GM19467 (cell line): ENCODE measurements around the gene CDH13.

Experiments used
- ATAC-seq: cut with Tn5 transposase; IDR thresholded peaks from one replicate; pipeline ENCODE4 v1.9.1; 2021; ENCODE audit warnings: mild to moderate bottlenecking, moderate library complexity; ENCODE audit not compliant: unreplicated experiment

The CDH13 gene

GRCh38 chr16:83205896-83206295 is 579.1 kb downstream of the CDH13 start:
- no peak for ATAC-seq

DNA sequence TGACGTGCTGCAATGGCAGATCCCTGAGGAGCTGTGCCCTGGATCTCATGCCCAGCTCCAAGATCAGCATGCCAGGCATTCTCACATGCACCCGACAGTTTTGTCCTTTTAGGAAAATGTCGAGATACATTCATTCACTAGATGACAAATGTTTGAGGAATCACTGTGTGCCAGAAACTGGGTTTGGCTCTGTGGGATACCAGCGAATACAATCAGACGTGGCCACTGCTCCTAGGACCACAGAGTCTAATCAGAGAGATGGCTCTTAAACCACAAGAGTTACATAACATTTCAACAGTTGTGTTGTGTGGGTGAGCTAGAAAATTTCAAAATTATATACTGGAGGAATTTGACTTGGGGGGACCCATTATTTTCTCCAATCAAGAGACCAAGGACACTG is 579.7 kb downstream of the CDH13 start:
- no peak for ATAC-seq

- ATAC-seq = no peak
Measured at GRCh38 chr16:83211711-83212110, 584.9 kb downstream of the CDH13 start.

GRCh38 chr16:83212301-83212841 is 585.6 kb downstream of the CDH13 start:
- no peak for ATAC-seq

- ATAC-seq = no peak
Measured at GRCh38 chr16:83214671-83215070, 587.9 kb downstream of the CDH13 start.

- no peak for ATAC-seq
Measured at GRCh38 chr16:83215406-83216001, 588.7 kb downstream of the CDH13 start.

GRCh38 chr16:83219285-83219684 is 592.5 kb downstream of the CDH13 start:
- no peak for ATAC-seq

DNA sequence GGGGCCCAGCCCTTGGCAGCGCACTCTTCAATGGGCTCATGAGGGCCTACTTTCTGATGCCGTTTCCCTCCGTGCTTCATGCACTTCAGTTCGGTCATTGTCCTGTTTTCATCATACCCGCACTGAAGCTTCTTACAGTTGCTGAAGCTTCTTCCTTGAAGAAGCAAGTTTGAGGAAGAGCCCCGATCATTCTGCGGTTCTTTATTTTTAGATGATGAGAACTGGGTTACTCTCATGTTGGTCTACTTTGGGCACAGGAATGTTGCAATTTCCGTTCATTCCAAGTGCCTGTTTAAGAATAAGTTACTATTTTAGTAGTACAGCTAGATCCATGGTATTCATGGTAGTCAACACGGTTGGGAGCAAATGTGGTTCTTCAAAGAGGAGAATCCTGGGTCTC is 593.3 kb downstream of the CDH13 start:
- no peak for ATAC-seq

DNA sequence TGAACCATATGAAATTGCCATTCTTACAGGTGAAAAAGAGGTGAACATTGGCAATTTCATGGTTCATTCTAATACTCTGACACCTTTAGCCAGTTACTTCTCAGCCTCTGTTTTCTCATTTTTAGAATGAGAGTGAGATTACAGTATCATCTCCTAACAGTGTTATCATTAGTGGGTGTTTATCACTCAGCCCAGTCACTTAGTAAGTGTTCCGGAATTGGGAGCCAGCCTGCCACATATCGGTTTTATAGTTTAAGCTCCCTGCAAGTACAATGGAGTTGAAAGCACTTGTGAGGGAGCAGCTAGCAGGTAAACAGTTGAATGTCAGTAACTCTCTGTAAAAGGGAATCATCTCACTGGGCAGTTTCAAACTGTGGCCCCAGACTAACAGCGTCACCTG is 597.9 kb downstream of the CDH13 start:
- ATAC-seq = no peak

GRCh38 chr16:83227336-83227735 is 600.6 kb downstream of the CDH13 start:
- ATAC-seq = no peak

DNA sequence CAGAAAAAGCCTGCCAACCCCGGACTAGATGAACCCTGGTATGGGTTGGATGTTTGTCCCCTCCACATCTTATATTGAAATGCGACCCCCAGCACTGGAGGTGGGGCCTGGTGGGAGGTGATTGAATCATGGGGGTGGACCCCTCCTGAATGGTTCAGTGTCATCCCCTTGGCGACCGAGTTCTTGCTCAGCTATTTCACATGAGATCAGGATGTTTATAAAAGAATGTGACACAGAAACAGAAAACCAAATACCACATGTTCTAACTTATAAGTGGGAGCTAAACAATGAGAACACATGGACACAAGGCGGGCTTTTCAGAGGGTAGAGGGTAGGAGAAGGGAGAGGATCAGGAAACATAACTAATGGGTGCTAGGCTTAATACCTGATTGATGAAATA is 605.0 kb downstream of the CDH13 start:
- no peak for ATAC-seq

DNA sequence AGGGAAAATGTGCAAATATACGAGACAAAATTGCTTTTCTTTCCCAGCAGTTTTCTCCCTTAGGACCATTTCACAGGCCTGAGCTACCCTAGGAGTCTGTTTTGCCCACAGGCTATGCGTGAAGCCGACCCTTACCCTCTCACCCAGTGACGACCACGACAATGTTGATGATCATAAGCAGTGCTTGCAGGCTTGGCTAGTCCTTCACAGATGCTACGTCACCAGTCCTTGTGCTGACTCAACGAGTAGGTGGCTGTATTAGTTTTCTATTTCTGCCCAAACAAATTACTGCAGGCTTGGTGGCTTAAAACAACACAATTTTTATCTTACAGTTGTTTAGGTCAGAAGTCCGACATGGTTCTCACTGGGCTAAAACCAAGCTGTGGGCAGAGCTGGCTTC is 606.4 kb downstream of the CDH13 start:
- no peak for ATAC-seq

- no peak for ATAC-seq
Measured at GRCh38 chr16:83238949-83239691, 612.4 kb downstream of the CDH13 start.

GRCh38 chr16:83244057-83244456 is 617.3 kb downstream of the CDH13 start:
- no peak for ATAC-seq

DNA sequence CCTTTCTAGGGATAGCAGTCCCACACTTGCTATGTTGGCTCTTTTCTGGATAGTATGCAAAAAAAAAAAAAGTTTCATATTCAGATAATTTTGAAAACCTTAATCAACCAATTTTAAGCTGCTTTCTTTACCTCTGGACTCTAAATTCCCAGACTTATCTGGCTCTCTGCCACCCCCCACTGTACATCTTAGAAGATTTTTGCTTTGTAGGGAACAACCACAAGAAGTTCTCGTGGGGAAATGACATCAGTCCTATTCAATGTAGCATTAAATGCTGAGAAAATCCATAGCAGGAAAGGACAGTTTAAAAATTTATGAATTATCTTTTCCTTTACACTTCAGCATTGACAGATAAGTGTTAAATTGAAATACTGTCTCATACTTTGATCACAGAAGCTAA is 618.3 kb downstream of the CDH13 start:
- ATAC-seq = no peak

DNA sequence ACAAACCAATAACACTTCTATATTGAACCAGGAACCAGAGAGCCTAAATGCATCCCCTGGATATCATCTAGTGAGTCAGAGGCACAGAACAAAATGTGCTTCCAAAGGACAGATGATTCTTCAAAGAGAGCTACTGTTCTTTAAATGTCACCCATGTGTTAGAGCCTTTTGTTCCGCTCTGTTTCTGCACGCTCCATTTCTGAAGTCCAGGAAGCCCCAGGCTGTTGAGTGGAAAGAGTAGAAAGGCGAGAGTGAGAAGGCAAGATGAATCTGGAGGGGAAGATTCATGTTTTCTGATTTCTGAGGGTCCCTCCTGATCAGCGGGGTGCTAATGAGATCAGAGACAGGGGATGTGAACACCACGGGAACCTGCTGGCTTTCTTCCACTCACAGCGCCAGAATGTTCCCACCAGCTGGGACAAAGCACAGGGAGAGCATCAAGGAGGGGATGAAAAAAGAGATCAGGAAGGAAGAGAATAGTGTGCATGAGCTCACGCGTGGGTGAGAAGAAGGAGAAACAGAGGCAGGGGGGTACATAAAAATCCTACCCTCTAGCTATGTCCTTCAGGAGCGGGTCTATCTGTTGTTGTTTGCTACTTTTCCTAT is 621.1 kb downstream of the CDH13 start:
- ATAC-seq = no peak

DNA sequence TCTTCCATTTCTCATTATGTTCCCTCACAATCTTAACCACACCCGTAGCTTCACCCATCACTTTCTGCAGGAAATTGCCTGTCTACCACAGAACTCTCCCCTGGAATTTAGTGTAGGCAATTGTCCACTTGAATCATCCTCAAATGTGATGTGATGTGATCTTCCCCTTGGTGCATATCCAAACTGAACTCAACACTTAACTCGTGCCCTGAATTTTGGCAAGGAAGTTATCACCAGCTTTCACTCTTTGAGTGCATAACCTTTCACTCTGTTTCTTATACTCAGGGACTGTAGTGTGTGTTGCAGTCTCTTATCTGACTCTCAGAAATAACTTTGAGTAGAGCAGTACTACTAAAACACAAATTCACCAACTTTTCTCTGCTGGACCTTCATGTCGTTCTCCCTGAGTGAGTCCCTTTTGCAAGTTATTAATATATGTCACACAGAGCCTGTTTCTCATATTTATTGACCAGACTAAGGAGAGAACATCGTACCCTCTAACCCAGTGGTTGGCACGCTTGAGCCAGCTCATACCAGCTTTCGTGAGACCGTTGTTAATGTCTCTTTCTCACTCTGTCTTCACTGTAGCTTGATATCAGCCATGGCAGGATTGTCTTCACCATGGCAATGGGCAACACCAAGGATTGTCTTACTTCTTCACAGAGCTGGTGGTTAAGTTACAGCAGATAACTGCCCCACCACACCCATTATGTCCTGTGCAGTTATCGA is 622.1 kb downstream of the CDH13 start:
- no peak for ATAC-seq

- no peak for ATAC-seq
Measured at GRCh38 chr16:83253521-83253920, 626.8 kb downstream of the CDH13 start.

DNA sequence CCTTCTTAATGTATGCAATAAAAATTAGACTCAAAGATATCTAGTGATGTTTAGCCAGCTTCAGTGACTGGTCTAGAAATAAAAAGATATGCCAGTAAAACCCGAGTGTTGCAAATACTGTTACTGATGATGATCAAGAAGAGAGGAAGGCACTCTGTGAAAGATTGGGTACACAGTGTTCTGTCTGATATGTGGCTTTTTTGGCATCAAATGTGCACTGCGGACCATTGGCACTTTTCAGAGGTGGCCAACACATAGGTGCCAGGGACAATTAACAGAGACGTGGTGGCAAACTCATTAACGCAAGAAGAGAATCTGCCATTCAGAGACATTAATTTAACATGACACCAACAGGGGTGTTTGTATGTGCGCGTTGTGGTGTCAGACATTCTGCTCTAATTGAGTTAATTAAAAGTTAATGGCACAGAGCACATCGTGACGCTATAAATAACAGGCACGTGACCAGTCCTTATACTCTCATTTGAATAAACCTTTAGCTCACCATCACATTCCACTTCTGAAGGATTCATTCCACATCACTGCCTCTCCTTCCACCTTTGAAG is 631.7 kb downstream of the CDH13 start:
- ATAC-seq = no peak

- ATAC-seq = no peak
Measured at GRCh38 chr16:83266848-83267553, 640.2 kb downstream of the CDH13 start.
